Muscle layer of colon (tissue), 2 donors: Measurements from ENCODE around the gene OR4K2.
"Not testable (repeated sequence)": the region's sequence is repeated elsewhere in the genome, so short reads cannot be mapped to it uniquely, and the experiment has no call there.

ENCODE experiments used
- H3K27ac ChIP-seq: one replicate; pipeline ENCODE4 v1.7.0; 2013; ENCODE audit warnings: low read depth, mild to moderate bottlenecking, low read length, moderate library complexity
- H3K27me3 ChIP-seq, 2 donors: one replicate each; pipeline ENCODE4 v1.7.0; 2013; ENCODE audit warnings: low read length in 2 of 2, mild to moderate bottlenecking in 2 of 2; ENCODE audit not compliant: insufficient read depth in 2 of 2, control insufficient read depth in 1 of 2
- H3K36me3 ChIP-seq: one replicate; pipeline ENCODE4 v1.7.0; 2013; ENCODE audit warnings: mild to moderate bottlenecking, low read length; ENCODE audit not compliant: insufficient read depth
- H3K4me1 ChIP-seq: one replicate; pipeline ENCODE4 v1.7.0; 2013; ENCODE audit warnings: mild to moderate bottlenecking, low read length; ENCODE audit not compliant: insufficient read depth
- H3K4me3 ChIP-seq, 2 donors: one replicate each; pipeline ENCODE4 v1.7.0; 2013; ENCODE audit warnings: low read length in 2 of 2, low read depth in 1 of 2, mild to moderate bottlenecking in 1 of 2, moderate library complexity in 1 of 2
- H3K9ac ChIP-seq: one replicate; pipeline ENCODE4 v1.7.0; 2013; ENCODE audit warnings: low read length
- H3K9me3 ChIP-seq: one replicate; pipeline ENCODE4 v1.7.0; 2013; ENCODE audit warnings: mild to moderate bottlenecking, low read length
- donor health status: abdominal sarcoma.
- donor health status: Adenocarcinoma of cecum.

Gene OR4K2

GRCh38 chr14:19874842-19875241 is at the start of gene OR4K2:
TSS of gene OR4K2 (plus strand) at chr14:19875142. CDS start at chr14:19876268, 1,126 bp downstream.
- Histone ChIP-seq H3K4me1 (no peaks in the 10 kb centered on the region), H3K4me3 (no peak within 1 kb of the TSS), H3K9me3 (no peaks in the 10 kb centered on the region), H3K27ac (no peak within 1 kb of the TSS), H3K27me3 (no peaks in the 10 kb centered on the region), H3K9ac (no peak within 1 kb of the TSS), H3K36me3 (no peaks in the 10 kb centered on the region)

- H3K9me3 ChIP-seq, H3K4me1 ChIP-seq, H3K27me3 ChIP-seq, H3K4me3 ChIP-seq, H3K9ac ChIP-seq, H3K27ac ChIP-seq, H3K36me3 ChIP-seq: not testable (repeated sequence)
These were observed 47.2 kb upstream of the OR4K2 start for GRCh38 chr14:19827626-19828244.

DNA sequence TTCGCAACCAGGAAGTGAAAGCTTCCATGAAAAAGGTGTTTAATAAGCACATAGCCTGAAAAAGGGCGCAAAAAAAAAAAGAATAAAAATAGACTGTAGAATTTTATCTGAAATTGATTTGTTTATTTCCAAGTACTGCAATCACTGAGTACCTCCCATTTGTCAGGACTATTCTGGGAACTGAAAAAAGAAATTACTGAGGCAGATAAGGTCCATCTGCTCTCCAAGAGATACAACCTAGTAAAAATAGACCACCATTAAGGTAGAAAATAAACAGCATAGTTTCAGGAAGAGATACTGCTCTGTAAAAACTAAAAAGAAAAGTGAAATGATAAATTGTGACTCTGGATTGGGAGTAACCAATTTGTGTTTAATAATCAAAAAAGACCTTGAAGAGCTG is 46.6 kb upstream of the OR4K2 start:
- Histone ChIP-seq H3K36me3 (no peaks in the 10 kb centered on the region), H3K4me1 (no peaks in the 10 kb centered on the region), H3K4me3 (no peak overlapping the region), H3K27me3 (no peaks in the 10 kb centered on the region), H3K9me3 (no peaks in the 10 kb centered on the region), H3K27ac (no peak overlapping the region), H3K9ac (no peak overlapping the region)

- H3K27me3 ChIP-seq, H3K9me3 ChIP-seq, H3K27ac ChIP-seq, H3K36me3 ChIP-seq, H3K9ac ChIP-seq, H3K4me3 ChIP-seq, H3K4me1 ChIP-seq: not testable (repeated sequence)
These were observed 40.6 kb upstream of the OR4K2 start for GRCh38 chr14:19834203-19834848.

DNA sequence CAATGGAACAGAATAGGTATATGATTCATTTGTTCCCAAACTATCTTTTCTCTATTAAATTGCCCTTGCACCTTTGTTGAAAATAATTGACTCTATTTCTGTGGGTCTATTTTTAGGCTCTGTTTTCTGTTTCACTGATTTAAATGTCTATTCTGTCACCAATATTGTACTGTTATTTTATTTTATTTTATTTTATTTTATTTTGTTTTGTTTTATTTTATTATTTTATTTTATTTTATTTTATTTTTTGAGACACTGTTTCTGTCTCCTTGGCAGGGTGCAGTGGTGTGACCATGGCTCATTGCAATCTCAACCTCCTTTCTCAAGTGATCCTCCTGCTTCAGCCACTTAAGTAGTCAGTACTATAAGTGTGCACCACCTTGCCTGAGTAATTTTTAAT is 36.5 kb upstream of the OR4K2 start:
- H3K4me1 ChIP-seq: no peaks in the 10 kb centered on the region
- no peak overlapping the region for H3K9ac ChIP-seq
- H3K4me3 ChIP-seq: no peak overlapping the region
- H3K9me3 ChIP-seq: no peaks in the 10 kb centered on the region
- H3K27ac ChIP-seq: no peak overlapping the region
- H3K36me3 ChIP-seq: no peaks in the 10 kb centered on the region
- no peaks in the 10 kb centered on the region for H3K27me3 ChIP-seq

GRCh38 chr14:19851365-19851764 is 23.6 kb upstream of the OR4K2 start:
- no peaks in the 10 kb centered on the region for H3K36me3 ChIP-seq
- no peak overlapping the region for H3K4me3 ChIP-seq
- H3K27ac ChIP-seq: no peak overlapping the region
- H3K27me3 ChIP-seq: no peaks in the 10 kb centered on the region
- no peaks in the 10 kb centered on the region for H3K9me3 ChIP-seq
- H3K4me1 ChIP-seq: no peaks in the 10 kb centered on the region
- H3K9ac ChIP-seq: no peak overlapping the region

GRCh38 chr14:19866061-19866669 is 8.8 kb upstream of the OR4K2 start:
- H3K36me3 ChIP-seq, H3K9me3 ChIP-seq, H3K9ac ChIP-seq, H3K4me1 ChIP-seq, H3K4me3 ChIP-seq, H3K27me3 ChIP-seq, H3K27ac ChIP-seq: not testable (repeated sequence)

DNA sequence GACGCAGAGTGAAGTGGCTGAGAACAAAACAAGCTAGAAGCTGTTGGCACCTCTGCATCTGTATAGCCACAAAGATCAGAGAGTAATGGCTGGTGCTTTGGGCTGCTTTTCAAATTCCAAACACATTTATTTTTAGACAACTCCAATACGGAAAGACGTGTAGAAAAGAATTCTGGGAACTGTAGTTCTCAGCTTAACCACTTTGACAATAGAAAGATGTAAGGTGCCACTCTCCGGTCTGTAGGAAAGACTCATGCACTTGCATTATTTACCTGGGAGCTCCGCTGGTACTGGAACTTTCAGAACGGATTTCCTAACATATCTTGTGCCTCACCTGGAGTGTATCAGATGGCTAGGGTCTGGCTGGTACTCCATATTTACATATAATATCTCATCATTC is 1.8 kb upstream of the OR4K2 start:
- Histone ChIP-seq H3K9ac (no peak overlapping the region), H3K4me1 (no peaks in the 10 kb centered on the region), H3K9me3 (no peaks in the 10 kb centered on the region), H3K36me3 (no peaks in the 10 kb centered on the region), H3K4me3 (no peak overlapping the region), H3K27me3 (no peaks in the 10 kb centered on the region), H3K27ac (no peak overlapping the region)

GRCh38 chr14:19878029-19878642 is 3.2 kb downstream of the OR4K2 start:
- Histone ChIP-seq H3K36me3 (no peaks in the 10 kb centered on the region), H3K27ac (no peak overlapping the region), H3K9me3 (no peaks in the 10 kb centered on the region), H3K4me1 (no peaks in the 10 kb centered on the region), H3K4me3 (no peak overlapping the region), H3K27me3 (no peaks in the 10 kb centered on the region), H3K9ac (no peak overlapping the region)

DNA sequence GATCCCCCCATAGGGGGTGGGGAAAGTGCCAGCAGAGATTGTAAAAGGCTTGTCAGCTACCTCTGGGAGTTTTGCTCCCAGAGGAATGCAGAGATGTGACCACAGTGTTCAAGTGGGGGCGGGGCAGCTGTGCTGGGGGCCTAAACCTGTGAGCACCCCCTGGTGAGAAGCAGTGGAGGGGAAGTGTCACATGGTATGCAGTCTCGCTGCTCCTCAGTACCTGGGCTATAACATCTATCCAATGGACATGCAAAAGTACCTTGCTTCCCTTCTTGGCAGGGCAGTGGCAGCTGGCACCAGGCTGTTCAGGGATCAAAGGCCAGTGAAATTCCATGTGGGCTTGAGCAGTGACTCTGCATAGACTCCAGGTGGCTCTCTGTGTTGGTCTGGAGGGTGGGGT is 20.3 kb downstream of the OR4K2 start:
- H3K9ac ChIP-seq: no peak overlapping the region
- no peaks in the 10 kb centered on the region for H3K27me3 ChIP-seq
- no peak overlapping the region for H3K4me3 ChIP-seq
- H3K9me3 ChIP-seq: no peaks in the 10 kb centered on the region
- H3K27ac ChIP-seq: no peak overlapping the region
- H3K4me1 ChIP-seq: no peaks in the 10 kb centered on the region
- no peaks in the 10 kb centered on the region for H3K36me3 ChIP-seq

DNA sequence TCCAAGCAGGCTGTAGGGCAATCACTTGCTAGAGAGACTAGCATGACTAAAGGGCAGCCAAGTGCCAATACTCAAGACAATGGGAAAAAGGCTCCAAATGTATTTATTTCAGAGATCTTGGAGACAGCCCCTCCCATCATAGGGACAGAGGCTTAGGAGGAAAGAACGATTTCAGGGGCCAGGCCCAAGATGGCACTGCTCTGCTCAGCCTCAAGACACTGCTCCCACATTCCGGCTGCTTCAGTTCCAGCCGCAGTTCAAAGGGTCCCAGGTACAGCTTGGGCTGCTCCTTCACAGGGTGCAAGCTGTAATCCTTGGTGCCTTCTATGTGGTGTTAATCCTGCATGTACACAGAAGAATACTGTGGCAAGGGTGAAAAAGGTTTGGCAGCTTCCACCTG is 26.1 kb downstream of the OR4K2 start:
- Histone ChIP-seq H3K9me3 (no peaks in the 10 kb centered on the region), H3K36me3 (no peaks in the 10 kb centered on the region), H3K9ac (no peak overlapping the region), H3K4me3 (no peak overlapping the region), H3K4me1 (no peaks in the 10 kb centered on the region), H3K27me3 (no peaks in the 10 kb centered on the region), H3K27ac (no peak overlapping the region)
